Measurements from ENCODE around the gene MRTFA.
A peak's percentile ranks its signal among the peaks of the same experiment; 100 is the strongest.
"Not testable (repeated sequence)": the region's sequence is repeated elsewhere in the genome, so short reads cannot be mapped to it uniquely, and the experiment has no call there.

The MRTFA gene

GRCh38 chr22:40659166-40659565, 22.6 kb upstream of the MRTFA start:
- DNase-seq (ENCODE audit: low spot score): no peak

- DNase-seq (ENCODE audit: low spot score): not testable (repeated sequence)
These were observed 20.1 kb upstream of the MRTFA start for GRCh38 chr22:40656651-40657050.

- DNase-seq (ENCODE audit: low spot score): not testable (repeated sequence)
These were observed 19.4 kb upstream of the MRTFA start for GRCh38 chr22:40655941-40656340.

GRCh38 chr22:40654522-40655167, 18.1 kb upstream of the MRTFA start:
- peak; percentile 74 for DNase-seq (ENCODE audit: low spot score)

GRCh38 chr22:40653361-40653760, 16.8 kb upstream of the MRTFA start:
- DNase-seq (ENCODE audit: low spot score): no peak

GRCh38 chr22:40651563-40652501, 15.3 kb upstream of the MRTFA start:
- DNase-seq (ENCODE audit: low spot score): peak; percentile 96

- no peak for DNase-seq (ENCODE audit: low spot score)
These were observed 14.5 kb upstream of the MRTFA start for GRCh38 chr22:40651057-40651456.

- no peak for DNase-seq (ENCODE audit: low spot score)
These were observed 11.9 kb upstream of the MRTFA start for GRCh38 chr22:40648386-40648785.

- DNase-seq (ENCODE audit: low spot score): no peak
These were observed 9.2 kb upstream of the MRTFA start for GRCh38 chr22:40645579-40646197.

- DNase-seq (ENCODE audit: low spot score): no peak
These were observed 5.8 kb upstream of the MRTFA start for GRCh38 chr22:40642316-40642715.

- no peak for DNase-seq (ENCODE audit: low spot score)
These were observed 4.8 kb upstream of the MRTFA start for GRCh38 chr22:40641269-40641668.

GRCh38 chr22:40638261-40638660, 1.7 kb upstream of the MRTFA start:
- DNase-seq (ENCODE audit: low spot score): no peak

- peak; percentile 53 for DNase-seq (ENCODE audit: low spot score)
These were observed 948 bp upstream of the MRTFA start for GRCh38 chr22:40637183-40638150.

- DNase-seq (ENCODE audit: low spot score): no peak
These were observed 559 bp downstream of the MRTFA start for GRCh38 chr22:40635940-40636379.

- no peak for DNase-seq (ENCODE audit: low spot score)
These were observed 1.2 kb downstream of the MRTFA start for GRCh38 chr22:40635043-40635939.

GRCh38 chr22:40634119-40634903, 2.2 kb downstream of the MRTFA start:
- no peak for DNase-seq (ENCODE audit: low spot score)

- no peak for DNase-seq (ENCODE audit: low spot score)
These were observed 3.5 kb downstream of the MRTFA start for GRCh38 chr22:40633036-40633435.

GRCh38 chr22:40631925-40632324, 4.6 kb downstream of the MRTFA start:
- no peak for DNase-seq (ENCODE audit: low spot score)

GRCh38 chr22:40628354-40629042, 8.0 kb downstream of the MRTFA start:
- peak; percentile 47 for DNase-seq (ENCODE audit: low spot score)
